GM12878 (cell line): ENCODE data around the gene HIKESHI. TPM values are rescaled to one million over a fixed set of nuclear protein-coding genes. Genes with fewer than 3 reads are reported as not detected.

Source experiments
- ATAC-seq: fragments of 200-7000 bp; cut with Tn5 transposase; 3 replicates; pipeline ENCODE4 v1.9.1; 2020; ENCODE audit warnings: mild to moderate bottlenecking, moderate library complexity
- BruUV-seq: library from RNA; stranded (reverse); fragments of 400-500 nt; replicated peaks from 2 replicates; lab custom pipeline; 2021; lab: Mats Ljungman, UMichigan
- CTCF ChIA-PET: fragments of 300-600 bp; sonication (Branson Sonifier 250); formaldehyde crosslinking; extraction: SDS; loops from one replicate; lab custom pipeline; 2021; ENCODE audit warnings: inconsistent platforms; lab: Yijun Ruan, JAX
- POLR2A ChIA-PET: fragments of 350-600 bp; formaldehyde crosslinking; extraction: SDS; loops from one replicate; lab custom pipeline; 2021; ENCODE audit warnings: inconsistent platforms; lab: Charles Lee
- RAD21 ChIA-PET: fragments of 300-600 bp; sonication (Branson Sonifier 250); formaldehyde crosslinking; loops from one replicate; lab custom pipeline; 2023; ENCODE audit warnings: antibody characterized with exemption; ENCODE audit not compliant: unreplicated experiment; lab: Charles Lee
- SMC1A ChIA-PET: fragments of 300-600 bp; sonication (Branson Sonifier 250); formaldehyde crosslinking; loops from one replicate; lab custom pipeline; 2023; ENCODE audit not compliant: unreplicated experiment, uncharacterized antibody; lab: Charles Lee
- DNase-seq: peaks from one replicate; pipeline ENCODE4 v3.0.0-alpha.2; 2011; ENCODE audit warnings: low read depth, low spot score
- FAIRE-seq: peaks from 3 replicates; lab custom pipeline; 2011; peaks lifted over from hg19 to GRCh38; lab: Jason Lieb, UNC
- H2AFZ ChIP-seq: 2 replicates; pipeline ENCODE4 v1.6.0; 2011; ENCODE audit warnings: low read depth, low read length, control low read depth; ENCODE audit not compliant: control insufficient read depth
- H3K27ac ChIP-seq: 2 replicates; pipeline ENCODE4 v1.5.1; 2011; ENCODE audit warnings: control low read depth; ENCODE audit not compliant: control insufficient read depth, insufficient read depth
- H3K27me3 ChIP-seq, 2 experiments: replicated peaks in 1 of 2; 2 replicates each; pipeline versions ENCODE4 v1.6.0 to v1.6.1; 2011; ENCODE audit warnings: low read length in 1 of 2; ENCODE audit not compliant: control insufficient read depth in 2 of 2, insufficient read depth in 2 of 2
- H3K36me3 ChIP-seq, 2 experiments: 2 replicates each; pipeline ENCODE4 v1.5.1; 2011; ENCODE audit warnings: low read length in 1 of 2; ENCODE audit not compliant: control insufficient read depth in 2 of 2, insufficient read depth in 2 of 2
- H3K4me1 ChIP-seq: 2 replicates; pipeline ENCODE4 v1.6.1; 2011; ENCODE audit warnings: mild to moderate bottlenecking, low read length, moderate library complexity, mixed read lengths; ENCODE audit not compliant: control insufficient read depth, insufficient read depth
- H3K4me2 ChIP-seq: 2 replicates; pipeline ENCODE4 v1.6.0; 2011; ENCODE audit warnings: control low read depth; ENCODE audit not compliant: control insufficient read depth, insufficient read depth
- H3K4me3 ChIP-seq: fragments of 200-600 bp; sonication (generic); 2 replicates; pipeline ENCODE4 v1.5.1; 2016
- H3K79me2 ChIP-seq: 2 replicates; pipeline ENCODE4 v1.6.0; 2011; ENCODE audit warnings: low read length; ENCODE audit not compliant: control insufficient read depth, insufficient read depth
- H3K9ac ChIP-seq: 2 replicates; pipeline ENCODE4 v1.8.0; 2011; ENCODE audit warnings: low read length, control low read depth, mixed read lengths; ENCODE audit not compliant: control insufficient read depth, insufficient read depth
- H3K9me3 ChIP-seq: replicated peaks from 3 replicates; pipeline ENCODE4 v1.5.1; 2011; ENCODE audit warnings: mild to moderate bottlenecking, low read length; ENCODE audit not compliant: control insufficient read depth, insufficient read depth
- H4K20me1 ChIP-seq: 2 replicates; pipeline ENCODE4 v1.6.0; 2011; ENCODE audit not compliant: control insufficient read depth, insufficient read depth
- ATF2 ChIP-seq: IDR thresholded peaks from 2 replicates; pipeline ENCODE4 v1.6.1; 2012; ENCODE audit warnings: low read length, inconsistent platforms
- IRF5 ChIP-seq: fragments of 450-650 bp; IDR thresholded peaks from 2 replicates; pipeline ENCODE4 v1.6.1; 2017; ENCODE audit warnings: borderline replicate concordance
- KAT2A ChIP-seq: conservative IDR thresholded peaks from 2 replicates; pipeline ENCODE4 v1.6.1; 2011; ENCODE audit warnings: low read depth, low read length; ENCODE audit not compliant: control insufficient read depth
- KDM1A ChIP-seq: fragments of 200-600 bp; sonication (generic); IDR thresholded peaks from 2 replicates; pipeline ENCODE4 v1.6.1; 2016; ENCODE audit warnings: borderline replicate concordance
- MEF2B ChIP-seq: fragments of 450-650 bp; IDR thresholded peaks from 2 replicates; pipeline ENCODE4 v1.6.1; 2018; ENCODE audit warnings: mild to moderate bottlenecking, moderate library complexity; ENCODE audit not compliant: partially characterized antibody, poor library complexity, severe bottlenecking
- REST ChIP-seq: IDR thresholded peaks from 2 replicates; pipeline ENCODE4 v1.6.1; 2012; ENCODE audit warnings: mild to moderate bottlenecking, low read depth, low read length
- TAF1 ChIP-seq: IDR thresholded peaks from 2 replicates; pipeline ENCODE4 v1.6.1; 2011; ENCODE audit warnings: mild to moderate bottlenecking, low read depth, low read length, borderline replicate concordance
- WGBS: methylation state at CpG from one replicate; pipeline ENCODE4 v1.1.6; 2016; ENCODE audit warnings: low lambda C conversion rate; ENCODE audit not compliant: insufficient replicate concordance, insufficient coverage; ENCODE audit errors: missing lambda C conversion rate; 5-methylcytosine and 5-hydroxymethylcytosine counted together
- in situ Hi-C: fragments of 300-500 bp; cut with MboI; formaldehyde crosslinking; loops from 9 replicates; pipeline ENCODE4 v1.14.3; 2018; ENCODE audit warnings: mixed read lengths
- intact Hi-C: fragments of 100-400 bp; cut with micrococcal nuclease; formaldehyde crosslinking; loops from one replicate; pipeline ENCODE4 v1.14.2; 2022; ENCODE audit not compliant: unreplicated experiment
- polyA plus RNA-seq, 11 experiments: library from polyadenylated mRNA; depleted of rRNA in 4 of 11; unstranded in 6 of 11; stranded (reverse) in 5 of 11; fragments of >200 nt; fragmentation: Nextera tagmentation in 4 of 11; fragmentation: Illumina TruSeq in 1 of 11; extraction: Ambion mirVana in 4 of 11; extraction: Trizol in 1 of 11; gene quantifications; 1 replicate in 1 of 11; 2 replicates in 10 of 11; pipeline versions ENCODE4 v1.2.1 to v1.2.3, GENCODE V29; 2011 to 2016; ENCODE audit warnings: inconsistent platforms in 2 of 11, missing spikeins in 2 of 11, low read depth in 1 of 11
- total RNA-seq, 4 experiments: library from RNA; depleted of rRNA in 3 of 4; stranded (reverse); fragments of >200 nt in 3 of 4; fragmentation: Illumina TruSeq in 1 of 4; extraction: Trizol in 1 of 4; gene quantifications; 2 replicates each; pipeline versions ENCODE4 v1.2.1 to v1.2.3, GENCODE V29; 2013 to 2021
- TF ChIP-seq, protein P1 (sequence below): fragments of 450-650 bp; IDR thresholded peaks from 2 replicates; pipeline ENCODE4 v1.6.1; 2017; ENCODE audit warnings: low read depth, mild to moderate bottlenecking, moderate library complexity

HIKESHI gene
- total and polyA plus RNA-seq, 10 of the 15 experiments (the other 5 are each of a cell fraction or from before 2014, with no cell fraction given): 42.3 to 228 (median 85.7) TPM

- Histone ChIP-seq H3K9me3 (no peaks in the 10 kb centered on the region; the same call in 2 of the 3 replicates), H3K27ac (no peak overlapping the region), H2AFZ (no peak overlapping the region), H3K27me3 (no peaks in the 10 kb centered on the region), H3K36me3 (no peaks in the 10 kb centered on the region), H3K4me3 (no peak overlapping the region), H3K4me2 (no peak overlapping the region), H3K4me1 (no peaks in the 10 kb centered on the region), H4K20me1 (no peaks in the 10 kb centered on the region), H3K9ac (no peak overlapping the region), H3K79me2 (no peaks in the 10 kb centered on the region)
- BruUV-seq: no TSS peak
- intact Hi-C loops: no loop called here
- WGBS: 40% methylated on average over 4 of the region's 4 CpGs
- SMC1A ChIA-PET: no interaction called here
- RAD21 ChIA-PET: no interaction called here
- POLR2A ChIA-PET: no interaction called here
- FAIRE-seq (no peak), ATAC-seq (no peak), DNase-seq (no peak)
- in situ Hi-C loops: no loop called here
- CTCF ChIA-PET: no interaction called here
- TF ChIP-seq, protein P1, sequence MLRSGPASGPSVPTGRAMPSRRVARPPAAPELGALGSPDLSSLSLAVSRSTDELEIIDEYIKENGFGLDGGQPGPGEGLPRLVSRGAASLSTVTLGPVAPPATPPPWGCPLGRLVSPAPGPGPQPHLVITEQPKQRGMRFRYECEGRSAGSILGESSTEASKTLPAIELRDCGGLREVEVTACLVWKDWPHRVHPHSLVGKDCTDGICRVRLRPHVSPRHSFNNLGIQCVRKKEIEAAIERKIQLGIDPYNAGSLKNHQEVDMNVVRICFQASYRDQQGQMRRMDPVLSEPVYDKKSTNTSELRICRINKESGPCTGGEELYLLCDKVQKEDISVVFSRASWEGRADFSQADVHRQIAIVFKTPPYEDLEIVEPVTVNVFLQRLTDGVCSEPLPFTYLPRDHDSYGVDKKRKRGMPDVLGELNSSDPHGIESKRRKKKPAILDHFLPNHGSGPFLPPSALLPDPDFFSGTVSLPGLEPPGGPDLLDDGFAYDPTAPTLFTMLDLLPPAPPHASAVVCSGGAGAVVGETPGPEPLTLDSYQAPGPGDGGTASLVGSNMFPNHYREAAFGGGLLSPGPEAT: no peak
- no peak for TF ChIP-seq KAT2A
Observed at GRCh38 chr11:86370171-86370570, 68.1 kb downstream of the HIKESHI start.

GRCh38 chr11:86370922-86371594 lies 69.0 kb downstream of the HIKESHI start:
- no TSS peak for BruUV-seq
- Histone ChIP-seq H3K79me2 (no peaks in the 10 kb centered on the region), H3K27me3 (no peaks in the 10 kb centered on the region), H2AFZ (no peak overlapping the region), H3K9me3 (no peaks in the 10 kb centered on the region; the same call in 2 of the 3 replicates), H3K9ac (no peak overlapping the region), H4K20me1 (no peaks in the 10 kb centered on the region), H3K36me3 (no peaks in the 10 kb centered on the region), H3K4me3 (no peak overlapping the region), H3K27ac (no peak overlapping the region), H3K4me1 (no peaks in the 10 kb centered on the region), H3K4me2 (no peak overlapping the region)
- POLR2A ChIA-PET: no interaction called here
- 75% methylated on average over 6 of the region's 6 CpGs for WGBS
- RAD21 ChIA-PET: no interaction called here
- DNase-seq (no peak), FAIRE-seq (no peak), ATAC-seq (no peak)
- in situ Hi-C loops (no loop called here), intact Hi-C loops (no loop called here)
- SMC1A ChIA-PET: no interaction called here
- no peak for TF ChIP-seq KDM1A
- TF ChIP-seq TAF1: no peak
- TF ChIP-seq REST: no peak
- TF ChIP-seq IRF5: no peak
- no peak for TF ChIP-seq ATF2
- TF ChIP-seq MEF2B: no peak
- CTCF ChIA-PET: no interaction called here
